Mesenchymal stem cell (in vitro differentiated cells and primary cell): ENCODE data around the gene TMEM151B.
A peak's percentile ranks its signal among the peaks of the same experiment; 100 is the strongest.

Experiments used
- DNase-seq: peaks from one replicate; pipeline ENCODE4 v3.0.0-alpha.2; 2013
- H2AFZ ChIP-seq: one replicate; pipeline ENCODE4 v1.6.1; 2013; ENCODE audit warnings: low read depth, mild to moderate bottlenecking, control low read depth, inconsistent platforms, low read length, moderate library complexity
- H2AK5ac ChIP-seq: 2 replicates; pipeline ENCODE4 v1.6.1; 2013; ENCODE audit warnings: low read length, moderate library complexity, mild to moderate bottlenecking, inconsistent platforms; ENCODE audit not compliant: severe bottlenecking
- H2BK120ac ChIP-seq: one replicate; pipeline ENCODE4 v1.6.1; 2013; ENCODE audit warnings: low read depth, mild to moderate bottlenecking, inconsistent platforms, low read length, moderate library complexity
- H2BK12ac ChIP-seq, 2 experiments: one replicate each; pipeline ENCODE4 v1.6.1; 2013; ENCODE audit warnings: inconsistent platforms in 2 of 2, low read length in 2 of 2, mild to moderate bottlenecking in 2 of 2, moderate library complexity in 2 of 2, control low read depth in 1 of 2
- H2BK15ac ChIP-seq: one replicate; pipeline ENCODE4 v1.6.1; 2013; ENCODE audit warnings: mild to moderate bottlenecking, low read depth, inconsistent platforms; ENCODE audit not compliant: poor library complexity, severe bottlenecking
- H2BK5ac ChIP-seq: 2 replicates; pipeline ENCODE4 v1.6.1; 2013; ENCODE audit warnings: low read depth, mild to moderate bottlenecking, low read length, control low read depth, inconsistent platforms; ENCODE audit not compliant: poor library complexity, severe bottlenecking
- H3K14ac ChIP-seq, 2 experiments: one replicate each; pipeline ENCODE4 v1.6.1; 2013; ENCODE audit warnings: inconsistent platforms in 2 of 2, low read length in 2 of 2, control low read depth in 1 of 2, mild to moderate bottlenecking in 1 of 2, moderate library complexity in 1 of 2
- H3K18ac ChIP-seq, 2 experiments: one replicate each; pipeline ENCODE4 v1.6.1; 2013; ENCODE audit warnings: inconsistent platforms in 2 of 2, low read length in 2 of 2, control low read depth in 1 of 2, low read depth in 1 of 2, mild to moderate bottlenecking in 1 of 2
- H3K23ac ChIP-seq, 2 experiments: one replicate each; pipeline ENCODE4 v1.6.1; 2013; ENCODE audit warnings: inconsistent platforms in 2 of 2, low read length in 2 of 2, mild to moderate bottlenecking in 2 of 2, moderate library complexity in 2 of 2, control low read depth in 1 of 2
- H3K27ac ChIP-seq: 2 replicates; pipeline ENCODE4 v1.5.1; 2013; ENCODE audit warnings: mild to moderate bottlenecking, moderate library complexity, low read length, control low read depth, inconsistent platforms; ENCODE audit not compliant: poor library complexity, severe bottlenecking
- H3K27me3 ChIP-seq, 2 experiments: 2 replicates each; pipeline versions ENCODE4 v1.6.1 to v1.7.0; 2013; ENCODE audit warnings: low read length in 2 of 2, mild to moderate bottlenecking in 2 of 2, moderate library complexity in 2 of 2, control low read depth in 1 of 2, inconsistent platforms in 1 of 2; ENCODE audit not compliant: control insufficient read depth in 1 of 2, insufficient read depth in 1 of 2
- H3K36me3 ChIP-seq, 2 experiments: 2 replicates each; pipeline versions ENCODE4 v1.6.1 to v1.7.0; 2013; ENCODE audit warnings: low read length in 2 of 2, control low read depth in 1 of 2, inconsistent platforms in 1 of 2, low read depth in 1 of 2, mild to moderate bottlenecking in 1 of 2; ENCODE audit not compliant: insufficient read depth in 2 of 2, control insufficient read depth in 1 of 2
- H3K4ac ChIP-seq, 2 experiments: one replicate each; pipeline ENCODE4 v1.6.1; 2013; ENCODE audit warnings: inconsistent platforms in 2 of 2, low read length in 2 of 2, mild to moderate bottlenecking in 2 of 2, moderate library complexity in 2 of 2, control low read depth in 1 of 2, low read depth in 1 of 2
- H3K4me1 ChIP-seq: 2 replicates; pipeline ENCODE4 v1.6.1; 2013; ENCODE audit warnings: low read depth, low read length, control low read depth; ENCODE audit not compliant: control insufficient read depth, insufficient read depth
- H3K4me2 ChIP-seq: 2 replicates; pipeline ENCODE4 v1.6.1; 2013; ENCODE audit warnings: low read length, mild to moderate bottlenecking, inconsistent platforms; ENCODE audit not compliant: poor library complexity, severe bottlenecking
- H3K4me3 ChIP-seq, 2 experiments: 2 replicates each; pipeline versions ENCODE4 v1.5.1 to v1.7.0; 2013; ENCODE audit warnings: low read length in 2 of 2, mild to moderate bottlenecking in 2 of 2, control low read depth in 1 of 2, low read depth in 1 of 2; ENCODE audit not compliant: insufficient read depth in 1 of 2
- H3K79me1 ChIP-seq: replicated peaks from 2 replicates; pipeline ENCODE4 v1.6.1; 2013; ENCODE audit warnings: mild to moderate bottlenecking, control low read depth, low read length, inconsistent platforms; ENCODE audit not compliant: poor library complexity, severe bottlenecking
- H3K9ac ChIP-seq: 2 replicates; pipeline ENCODE4 v1.7.0; 2013; ENCODE audit warnings: mild to moderate bottlenecking, low read length, moderate library complexity
- H3K9me3 ChIP-seq: 2 replicates; pipeline ENCODE4 v1.7.0; 2013; ENCODE audit warnings: mild to moderate bottlenecking, low read length; ENCODE audit not compliant: control insufficient read depth
- H4K8ac ChIP-seq: one replicate; pipeline ENCODE4 v1.6.1; 2013; ENCODE audit warnings: inconsistent platforms, mild to moderate bottlenecking, low read length, moderate library complexity
- H4K91ac ChIP-seq: one replicate; pipeline ENCODE4 v1.6.1; 2013; ENCODE audit warnings: mild to moderate bottlenecking, low read length, inconsistent platforms
- WGBS: methylation state at CpG from one replicate; pipeline ENCODE4 v1.1.7; 2013; ENCODE audit warnings: mixed read lengths; 5-methylcytosine and 5-hydroxymethylcytosine counted together

TMEM151B gene

DNA sequence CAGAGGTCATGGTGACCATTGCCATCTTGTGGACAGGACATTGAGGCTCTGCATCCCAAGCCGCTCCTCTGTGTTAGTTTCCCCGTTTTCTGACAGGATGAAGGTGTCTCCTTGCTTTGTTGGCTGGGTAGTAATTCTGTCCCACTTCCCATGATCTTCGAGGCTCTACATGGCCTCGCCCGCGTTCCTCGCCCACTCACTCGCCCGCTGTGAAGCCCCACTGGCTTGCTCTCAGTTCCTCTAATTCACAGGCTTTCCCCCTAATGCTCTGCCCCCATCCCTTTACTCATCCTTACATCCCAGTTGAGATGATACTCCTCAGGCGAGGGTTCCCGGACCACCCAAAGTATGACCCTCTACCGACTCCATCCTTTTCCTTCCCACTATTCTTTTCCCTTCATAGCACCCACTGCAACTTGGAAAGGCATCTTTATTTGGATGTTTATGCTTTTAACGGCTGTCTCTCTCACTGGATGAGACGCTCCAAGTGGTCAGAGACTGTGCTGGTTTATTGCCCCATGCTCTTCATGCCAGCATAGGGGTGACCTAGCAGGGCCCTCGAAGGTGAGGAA, 12.4 kb upstream of the TMEM151B start:
- Histone ChIP-seq H3K4me2 (peak overlapping the region; percentile 40), H4K8ac (peak overlapping the region; percentile 86), H3K79me1 (peaks cover 23% of the 10 kb centered on the region), H2BK5ac (no peak overlapping the region), H3K27me3 (no peaks in the 10 kb centered on the region), H3K9ac (peak overlapping the region; percentile 79), H2BK15ac (peak overlapping the region; percentile 93), H2AK5ac (no peak overlapping the region), H2AFZ (peak overlapping the region; percentile 30), H3K4ac (peak overlapping the region; percentile 0 to 3), H3K4me1 (peaks cover 32% of the 10 kb centered on the region), H3K23ac (peak overlapping the region in 1 of 2 experiments; percentile 78), H2BK120ac (peak overlapping the region; percentile 2), H4K91ac (peak overlapping the region; percentile 64), H2BK12ac (peak overlapping the region in 1 of 2 experiments; percentile 2), H3K9me3 (no peaks in the 10 kb centered on the region), H3K36me3 (peaks cover 59% of the 10 kb centered on the region in 2 experiments), H3K18ac (peak overlapping the region; percentile 34 to 64), H3K27ac (peak overlapping the region; percentile 38), H3K4me3 (peak overlapping the region; percentile 81 to 90), H3K14ac (peak overlapping the region in 1 of 2 experiments; percentile 0)
- no peak for DNase-seq
- WGBS: 46% methylated on average over 15 of the region's 15 CpGs

DNA sequence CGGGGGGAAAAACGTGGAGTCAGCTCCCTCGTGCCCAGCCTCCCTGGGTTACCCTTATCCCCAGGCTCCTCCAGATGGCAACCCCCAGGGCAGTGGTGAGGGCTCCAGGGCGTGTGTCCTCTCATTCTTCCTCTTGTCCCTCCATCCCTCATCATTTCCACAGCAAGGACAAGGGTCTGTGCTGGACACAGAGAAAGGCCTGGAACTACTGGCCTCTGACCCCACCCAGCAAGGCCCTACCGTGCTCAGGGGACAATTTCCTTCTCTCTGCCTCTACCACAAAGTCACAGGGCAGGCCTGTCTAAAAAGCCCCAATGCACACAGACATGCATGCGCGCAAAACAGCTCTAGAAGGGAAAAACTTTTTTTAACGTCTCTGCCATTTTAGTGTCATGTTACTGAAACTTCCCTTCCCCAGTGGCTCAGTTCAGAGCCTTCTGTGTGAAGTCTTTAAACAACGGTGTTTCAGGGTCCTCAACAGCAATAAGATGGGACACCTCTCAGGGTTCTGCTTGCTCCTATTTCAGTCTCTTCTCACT, 11.9 kb upstream of the TMEM151B start:
- Histone ChIP-seq H2BK12ac (no peak overlapping the region), H3K4ac (no peak overlapping the region), H3K9me3 (no peaks in the 10 kb centered on the region), H3K4me2 (no peak overlapping the region), H2AK5ac (no peak overlapping the region), H3K27me3 (no peaks in the 10 kb centered on the region), H3K23ac (no peak overlapping the region), H2BK120ac (no peak overlapping the region), H4K8ac (peak overlapping the region; percentile 21), H2BK15ac (no peak overlapping the region), H2AFZ (no peak overlapping the region), H3K79me1 (peaks cover 23% of the 10 kb centered on the region), H3K9ac (no peak overlapping the region), H3K36me3 (peaks cover 53% of the 10 kb centered on the region in 2 experiments), H3K27ac (no peak overlapping the region), H3K14ac (no peak overlapping the region), H3K4me1 (peaks cover 38% of the 10 kb centered on the region), H3K4me3 (no peak overlapping the region), H2BK5ac (no peak overlapping the region), H4K91ac (peak overlapping the region; percentile 64), H3K18ac (no peak overlapping the region)
- WGBS: 85% methylated on average over 9 of the region's 9 CpGs
- DNase-seq: no peak

DNA sequence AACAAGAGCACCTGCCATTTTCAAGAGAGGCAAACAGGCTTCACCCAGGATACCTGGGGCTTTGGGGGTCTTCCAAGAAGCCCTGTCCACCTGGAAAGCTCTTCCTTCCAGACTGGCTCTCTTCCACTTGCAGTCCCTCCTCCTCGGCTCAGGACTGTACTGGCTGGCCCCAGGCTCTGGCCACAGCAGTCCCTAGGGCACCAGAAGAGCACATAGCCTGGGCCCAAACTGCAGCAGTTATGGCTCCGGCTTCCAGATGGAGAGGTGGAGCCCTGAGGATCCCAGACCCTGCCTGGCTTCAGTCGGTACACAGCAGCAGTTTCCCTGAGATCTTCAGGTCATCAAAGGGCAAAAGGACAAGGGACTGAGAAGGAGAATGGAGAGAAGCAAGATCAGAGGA, 11.3 kb upstream of the TMEM151B start:
- Histone ChIP-seq H3K23ac (no peak overlapping the region), H2BK5ac (no peak overlapping the region), H3K4me3 (no peak overlapping the region), H3K4me1 (peaks cover 43% of the 10 kb centered on the region), H3K18ac (no peak overlapping the region), H3K36me3 (peaks cover 48 to 51% of the 10 kb centered on the region in 2 experiments), H2AK5ac (no peak overlapping the region), H2BK120ac (no peak overlapping the region), H3K4ac (no peak overlapping the region), H3K9ac (no peak overlapping the region), H3K27me3 (no peaks in the 10 kb centered on the region), H3K14ac (no peak overlapping the region), H3K4me2 (no peak overlapping the region), H3K27ac (no peak overlapping the region), H3K9me3 (no peaks in the 10 kb centered on the region), H3K79me1 (peaks cover 27% of the 10 kb centered on the region), H4K8ac (no peak overlapping the region), H2BK15ac (no peak overlapping the region), H2AFZ (no peak overlapping the region), H4K91ac (no peak overlapping the region), H2BK12ac (no peak overlapping the region)
- DNase-seq: no peak
- 97% methylated on average over 3 of the region's 3 CpGs for WGBS

DNA sequence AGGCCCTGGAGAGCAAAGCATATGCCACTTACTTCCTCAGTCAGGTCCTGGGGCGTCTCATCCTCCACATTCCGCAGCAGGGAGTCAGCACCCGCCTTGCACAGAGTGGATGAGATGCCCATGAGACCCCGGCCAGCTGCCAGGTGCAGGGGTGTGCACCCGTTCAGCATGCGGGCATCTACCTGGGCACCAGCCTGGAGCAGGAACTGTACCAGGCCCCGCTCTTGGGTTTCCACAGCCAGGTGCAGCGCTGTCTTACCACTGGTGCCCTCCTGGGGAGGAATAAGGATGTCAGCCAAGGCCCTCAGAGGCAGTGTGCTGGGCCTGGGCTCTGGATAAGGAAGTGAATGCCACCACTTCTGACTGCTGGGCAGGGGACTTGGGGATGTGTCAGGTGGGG, 10.2 kb upstream of the TMEM151B start:
- Histone ChIP-seq H3K14ac (no peak overlapping the region), H3K23ac (no peak overlapping the region), H3K27me3 (no peaks in the 10 kb centered on the region), H2BK12ac (no peak overlapping the region), H4K8ac (no peak overlapping the region), H3K27ac (no peak overlapping the region), H3K4ac (no peak overlapping the region), H3K18ac (no peak overlapping the region), H2AK5ac (no peak overlapping the region), H3K4me1 (peaks cover 43% of the 10 kb centered on the region), H2BK120ac (no peak overlapping the region), H3K79me1 (peaks cover 27% of the 10 kb centered on the region), H3K9me3 (no peaks in the 10 kb centered on the region), H2BK5ac (no peak overlapping the region), H2BK15ac (no peak overlapping the region), H4K91ac (no peak overlapping the region), H3K4me3 (no peak overlapping the region), H2AFZ (no peak overlapping the region), H3K4me2 (no peak overlapping the region), H3K9ac (no peak overlapping the region), H3K36me3 (peaks cover 37 to 41% of the 10 kb centered on the region in 2 experiments)
- DNase-seq: no peak
- 97% methylated on average over 8 of the region's 8 CpGs for WGBS
